GM19468 (cell line): ENCODE data around the gene FHIT.

ENCODE experiments used
- ATAC-seq: cut with Tn5 transposase; IDR thresholded peaks from one replicate; pipeline ENCODE4 v1.9.1; 2021; ENCODE audit warnings: mild to moderate bottlenecking, moderate library complexity, moderate number of reproducible peaks; ENCODE audit not compliant: unreplicated experiment; ENCODE audit errors: extremely low read depth

Gene FHIT

GRCh38 chr3:61251174-61251972 is at the start of gene FHIT:
Gene FHIT (minus strand): TSS chr3:61251452.
- peak; percentile 92 for ATAC-seq

- no peak for ATAC-seq
Observed at GRCh38 chr3:61300786-61301185, 49.5 kb upstream of the FHIT start.

- ATAC-seq = no peak
Observed at GRCh38 chr3:61300006-61300380, 48.7 kb upstream of the FHIT start.

DNA sequence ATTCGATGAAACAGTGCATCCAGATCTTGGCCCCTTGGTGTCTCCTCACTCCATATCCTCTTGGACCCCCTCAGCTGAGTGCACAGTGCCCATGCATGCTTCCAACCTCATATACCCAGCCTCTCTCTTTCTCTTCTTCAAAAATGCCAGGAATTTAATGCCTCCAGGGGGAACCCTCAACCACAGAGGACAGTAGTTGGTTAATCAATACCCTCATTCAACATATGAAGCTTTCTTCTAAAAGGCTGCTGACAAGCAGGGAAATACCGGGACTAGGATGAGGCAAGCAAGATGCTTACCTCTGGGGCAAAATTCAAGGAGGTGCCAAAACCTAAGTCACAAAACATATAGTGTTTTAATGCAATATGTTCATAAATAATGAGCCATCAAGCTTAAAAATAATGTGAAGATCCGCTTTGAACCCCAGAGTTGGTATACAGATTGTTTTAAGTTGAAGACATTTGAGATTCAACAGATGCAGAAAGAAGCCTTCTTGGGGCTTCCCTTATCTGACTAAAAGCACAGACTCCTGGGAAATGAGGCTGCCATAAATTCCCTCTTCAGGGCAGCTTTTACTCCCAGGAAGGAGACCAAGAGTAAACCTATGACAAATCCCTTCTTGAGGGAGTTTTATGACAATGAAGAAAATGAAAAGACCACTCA is 48.2 kb upstream of the FHIT start:
- ATAC-seq = no peak

GRCh38 chr3:61297821-61298220 is 46.6 kb upstream of the FHIT start:
- no peak for ATAC-seq

DNA sequence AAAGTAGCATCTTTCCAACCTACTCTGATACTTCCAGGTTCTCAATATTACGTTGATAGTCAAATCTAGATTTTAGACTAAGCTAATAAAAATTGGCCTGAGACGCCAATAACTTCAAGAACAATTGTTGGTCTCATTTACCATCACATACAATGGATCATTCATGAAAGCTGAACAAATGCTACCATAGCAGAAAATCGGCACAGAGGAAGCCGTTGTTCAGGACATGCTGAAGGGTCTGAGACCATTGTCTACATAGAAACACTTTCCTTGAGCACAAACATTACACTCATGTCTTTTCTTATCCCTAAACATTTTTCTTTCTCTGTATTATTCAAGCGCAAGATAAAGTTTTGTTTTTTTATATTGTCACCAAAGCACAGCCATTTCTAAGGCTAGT is 37.2 kb upstream of the FHIT start:
- ATAC-seq = no peak

DNA sequence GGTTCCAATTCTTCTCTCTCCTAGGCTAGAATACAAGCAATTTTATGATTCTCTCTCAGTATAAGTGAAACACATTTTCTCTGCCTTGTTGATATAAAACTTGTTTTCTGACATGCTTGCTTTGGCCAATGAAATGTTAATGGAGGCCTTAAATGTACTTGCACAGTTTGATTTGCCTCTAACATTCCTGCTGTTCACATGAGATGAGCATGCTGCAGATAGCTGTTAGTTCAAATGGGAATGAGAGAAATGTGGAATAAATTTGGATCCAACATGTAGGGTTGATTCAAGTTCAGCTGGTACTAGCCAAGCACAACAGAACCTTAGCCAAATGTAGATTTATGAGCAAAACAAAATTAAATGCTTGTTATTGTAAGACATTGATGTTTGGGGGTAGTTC is 32.6 kb upstream of the FHIT start:
- no peak for ATAC-seq

DNA sequence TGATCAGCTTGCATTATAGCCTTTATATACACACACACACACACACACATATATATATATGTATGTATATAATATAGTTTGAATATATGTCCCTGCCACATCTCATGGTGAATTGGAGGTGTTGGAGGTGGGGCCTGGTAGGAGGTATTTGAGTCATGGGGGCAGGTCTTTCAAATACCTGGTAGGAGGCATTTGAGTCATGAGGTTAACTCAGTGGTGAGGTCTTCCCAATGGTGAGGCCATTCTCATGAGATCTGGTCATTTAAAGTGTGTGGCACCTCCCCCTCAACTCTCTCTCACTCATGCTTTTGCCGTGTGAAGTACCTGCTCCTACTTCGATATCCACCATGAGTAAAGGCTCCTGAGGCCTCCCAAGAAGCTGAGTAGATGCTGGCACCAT is 27.5 kb upstream of the FHIT start:
- ATAC-seq = no peak

DNA sequence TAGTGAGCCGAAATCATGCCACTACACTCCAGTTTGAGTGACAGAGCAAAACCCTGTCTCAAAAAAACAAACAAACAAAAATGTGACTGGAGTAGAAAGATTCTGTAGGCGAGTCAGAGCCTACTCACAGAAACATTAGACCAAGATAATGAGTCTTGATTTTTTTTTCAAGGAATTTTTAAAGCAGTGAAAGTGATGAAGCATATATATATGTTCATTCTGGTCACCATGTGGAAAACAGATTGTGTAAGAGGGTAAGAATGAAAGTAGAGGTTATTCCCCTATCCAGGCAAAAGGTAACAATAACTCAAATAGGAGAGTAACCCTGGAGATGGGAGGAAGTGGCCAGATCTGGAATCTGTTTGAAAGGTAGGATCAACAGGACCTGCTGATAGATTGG is 26.2 kb upstream of the FHIT start:
- no peak for ATAC-seq

GRCh38 chr3:61269435-61269834 is 18.2 kb upstream of the FHIT start:
- no peak for ATAC-seq

- ATAC-seq = no peak
Observed at GRCh38 chr3:61268644-61269043, 17.4 kb upstream of the FHIT start.

- ATAC-seq = no peak
Observed at GRCh38 chr3:61264281-61264680, 13.0 kb upstream of the FHIT start.

DNA sequence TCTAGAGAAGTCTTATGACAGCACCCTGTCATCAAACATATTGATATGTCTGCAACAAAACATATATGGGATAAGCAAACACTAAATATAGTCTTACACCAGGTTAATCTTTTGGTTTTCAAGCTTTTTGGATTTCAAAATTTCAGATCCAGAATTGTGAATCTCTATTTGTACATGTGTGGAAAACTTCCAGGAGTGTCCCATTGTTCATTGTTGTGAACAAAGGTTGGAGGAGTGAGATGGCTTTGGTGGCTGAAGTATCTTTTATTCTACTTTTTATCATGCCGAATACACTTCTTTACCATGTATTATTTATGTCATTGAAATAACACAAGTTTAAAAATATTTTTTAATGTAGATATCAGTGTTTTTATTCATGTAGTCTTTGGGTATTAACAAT is 5.9 kb upstream of the FHIT start:
- no peak for ATAC-seq

DNA sequence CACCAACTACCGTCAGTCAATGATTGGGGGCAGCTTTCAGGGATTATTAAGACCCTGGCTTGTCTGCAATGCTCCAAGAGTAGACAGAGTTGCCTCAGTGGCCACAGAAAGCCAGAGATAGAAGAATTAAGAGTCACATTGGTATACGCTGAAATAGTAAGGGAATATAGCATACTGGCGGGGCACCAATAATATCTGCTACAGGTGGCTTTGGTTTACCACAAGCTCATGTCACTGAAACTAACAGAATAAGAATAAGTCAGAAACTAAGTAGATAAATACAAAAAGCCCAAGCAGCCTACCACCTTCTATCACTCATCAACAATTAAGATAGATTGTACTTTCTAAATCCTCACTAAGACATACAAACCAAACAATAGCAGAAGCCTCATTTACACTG is 2.5 kb upstream of the FHIT start:
- no peak for ATAC-seq

DNA sequence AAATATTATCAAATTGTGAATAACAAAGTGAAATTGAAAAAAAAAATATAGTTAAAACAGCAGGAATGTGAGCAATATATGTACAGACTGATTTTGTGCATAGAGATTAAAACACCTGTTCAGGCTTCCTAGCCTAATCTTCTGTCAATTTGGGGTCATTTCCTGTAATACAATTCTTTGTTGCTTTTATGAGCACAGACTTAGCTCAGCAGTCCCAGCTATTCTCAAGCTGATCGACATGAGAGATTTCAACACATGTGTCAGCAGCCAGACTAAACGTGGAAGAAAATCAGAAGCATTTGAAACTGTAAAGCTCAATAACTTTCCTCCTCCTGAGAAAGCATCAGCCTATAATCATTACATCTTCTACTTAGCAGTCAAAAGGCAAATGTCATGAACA is 1.6 kb upstream of the FHIT start:
- ATAC-seq = no peak

DNA sequence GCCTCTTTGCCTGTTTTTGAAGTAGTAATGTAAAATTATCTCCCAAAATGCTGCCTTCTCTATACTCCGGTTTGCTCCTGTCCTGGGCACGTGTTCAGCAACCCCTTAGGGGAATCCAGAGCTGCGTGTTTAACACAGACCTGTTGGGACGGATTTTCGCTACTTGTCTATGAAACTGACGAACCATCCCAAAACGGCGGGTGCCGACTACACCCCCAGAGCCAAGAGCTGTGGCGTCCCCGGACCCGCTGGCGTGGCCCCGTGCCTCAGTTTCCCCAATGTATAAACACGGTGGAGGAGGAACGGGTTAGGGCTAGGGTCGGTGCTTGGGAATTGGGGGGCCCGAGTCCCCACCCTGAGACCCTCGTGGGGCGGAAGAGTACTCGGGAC is 473 bp downstream of the FHIT start:
- ATAC-seq = no peak

DNA sequence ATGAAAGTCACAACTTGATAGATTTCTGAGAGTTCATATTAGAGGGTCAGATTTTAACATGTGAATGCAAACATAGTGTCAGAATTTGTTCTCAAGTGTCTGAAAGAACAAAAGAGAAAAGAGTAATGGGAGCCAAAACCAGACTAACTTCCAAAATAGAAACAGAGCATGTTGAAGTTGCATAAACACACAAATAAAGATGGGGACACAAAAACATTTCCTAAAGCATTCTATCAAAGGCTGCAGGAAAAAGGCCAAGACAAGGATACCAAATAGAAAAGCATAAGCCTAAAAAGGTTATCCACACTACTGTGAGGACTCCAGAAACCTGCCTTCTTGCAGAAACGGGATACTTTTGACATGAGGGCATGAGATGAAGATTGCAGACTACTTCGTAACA is 2.8 kb downstream of the FHIT start:
- ATAC-seq = no peak

GRCh38 chr3:61247191-61247590 is 4.1 kb downstream of the FHIT start:
- ATAC-seq = no peak

DNA sequence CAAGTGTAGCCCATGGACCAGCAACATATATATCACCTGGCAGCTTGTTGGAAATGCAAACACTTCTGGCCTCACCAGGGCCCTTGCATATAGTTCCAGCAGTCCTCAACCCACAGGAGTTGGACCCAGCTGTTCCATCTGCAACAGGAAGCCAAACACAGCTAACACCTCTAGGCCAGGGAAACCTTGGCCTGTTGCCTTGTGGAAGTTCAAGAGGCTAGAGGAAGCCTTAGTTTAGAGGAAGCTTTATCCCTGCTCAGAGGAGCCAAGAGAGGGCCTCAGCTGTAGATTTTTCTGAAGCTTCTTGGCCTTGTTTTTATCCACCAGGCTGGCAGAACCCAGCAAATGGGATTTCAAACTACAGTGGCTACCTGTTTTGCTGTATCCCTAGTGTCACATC is 11.4 kb downstream of the FHIT start:
- no peak for ATAC-seq

- no peak for ATAC-seq
Observed at GRCh38 chr3:61237858-61238257, 13.4 kb downstream of the FHIT start.

- peak; percentile 83 for ATAC-seq
Observed at GRCh38 chr3:61236556-61236955, 14.7 kb downstream of the FHIT start.

DNA sequence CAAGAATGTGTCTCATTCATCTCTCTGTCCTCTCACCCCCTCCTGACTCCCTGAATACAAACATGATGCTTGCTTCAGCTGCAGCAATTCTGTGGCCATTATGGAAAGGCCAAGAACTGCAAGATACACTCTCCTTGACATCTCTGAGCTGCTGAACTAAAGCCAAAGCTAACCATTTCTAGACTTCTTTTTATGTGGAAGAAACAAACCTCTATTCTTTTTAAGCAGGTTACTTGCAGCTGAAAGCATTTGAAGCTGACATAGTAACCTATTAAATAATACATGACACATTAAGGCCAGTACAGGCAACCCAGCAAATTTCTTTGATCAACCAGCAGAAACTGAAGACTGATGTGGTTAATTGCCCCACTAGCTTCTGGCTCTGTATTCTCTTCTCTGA is 17.5 kb downstream of the FHIT start:
- ATAC-seq = no peak
